Glomerular visceral epithelial cell (primary cell): ENCODE measurements around the gene SLC25A46.
A peak's percentile ranks its signal among the peaks of the same experiment; 100 is the strongest.
"Not testable (repeated sequence)": the region's sequence is repeated elsewhere in the genome, so short reads cannot be mapped to it uniquely, and the experiment has no call there.

Experiments used
- DNase-seq: peaks from one replicate; pipeline ENCODE4 v3.0.0-alpha.2; 2016; ENCODE audit errors: extremely low spot score

Gene SLC25A46

DNA sequence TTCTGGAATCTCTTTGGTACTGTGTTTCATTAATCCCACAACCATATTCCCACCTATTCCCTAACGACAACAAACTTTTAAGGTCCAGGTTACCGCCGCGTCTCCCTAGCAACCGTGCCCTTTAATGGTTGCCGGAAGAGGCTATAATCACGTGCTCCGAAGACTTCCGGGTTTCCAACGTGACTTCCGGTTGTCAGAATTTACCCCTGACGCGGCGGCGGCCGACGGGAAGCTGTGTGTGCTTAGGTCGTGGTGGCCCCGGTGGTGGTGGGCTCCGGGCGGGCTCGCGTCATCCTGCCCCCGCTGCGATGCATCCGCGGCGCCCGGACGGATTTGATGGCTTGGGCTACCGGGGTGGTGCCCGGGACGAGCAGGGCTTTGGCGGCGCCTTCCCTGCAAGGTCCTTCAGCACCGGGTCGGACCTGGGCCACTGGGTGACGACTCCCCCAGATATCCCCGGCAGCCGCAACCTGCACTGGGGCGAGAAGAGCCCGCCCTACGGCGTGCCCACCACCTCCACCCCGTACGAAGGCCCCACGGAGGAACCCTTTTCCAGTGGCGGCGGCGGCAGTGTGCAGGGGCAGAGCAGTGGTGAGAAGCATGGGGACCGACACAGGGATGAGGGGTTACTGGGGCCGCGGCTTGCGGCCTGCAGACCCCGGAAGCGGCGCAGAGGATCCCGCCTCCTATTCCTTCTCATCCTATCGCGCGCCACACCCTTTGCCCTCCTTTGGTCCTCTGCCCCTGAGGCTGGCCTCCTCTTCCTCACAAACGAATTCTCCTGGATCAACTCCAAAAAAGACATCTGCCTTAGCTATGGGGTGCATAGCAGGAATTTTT is at the start of gene SLC25A46:
SLC25A46 (plus strand) TSS at position 196 of the 840 bp plus-strand sequence; CDS start at position 309, 113 bp downstream.
- DNase-seq: peak; percentile 90

DNA sequence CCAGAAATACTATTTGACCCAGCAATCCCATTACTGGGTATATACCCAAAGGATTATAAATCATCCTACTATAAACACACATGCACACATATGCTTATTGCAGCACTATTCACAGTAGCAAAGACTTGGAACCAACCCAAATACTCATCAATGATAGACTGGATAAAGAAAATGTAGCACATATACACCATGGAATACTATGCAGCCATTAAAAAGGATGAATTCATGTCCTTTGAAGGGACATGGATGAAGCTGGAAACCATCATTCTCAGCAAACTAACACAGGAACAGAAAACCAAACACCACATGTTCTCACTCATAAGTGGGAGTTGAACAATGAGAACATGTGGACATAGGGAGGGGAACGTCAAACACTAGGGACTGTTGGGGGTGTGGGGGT is 48.2 kb upstream of the SLC25A46 start:
- DNase-seq: not testable (repeated sequence)

DNA sequence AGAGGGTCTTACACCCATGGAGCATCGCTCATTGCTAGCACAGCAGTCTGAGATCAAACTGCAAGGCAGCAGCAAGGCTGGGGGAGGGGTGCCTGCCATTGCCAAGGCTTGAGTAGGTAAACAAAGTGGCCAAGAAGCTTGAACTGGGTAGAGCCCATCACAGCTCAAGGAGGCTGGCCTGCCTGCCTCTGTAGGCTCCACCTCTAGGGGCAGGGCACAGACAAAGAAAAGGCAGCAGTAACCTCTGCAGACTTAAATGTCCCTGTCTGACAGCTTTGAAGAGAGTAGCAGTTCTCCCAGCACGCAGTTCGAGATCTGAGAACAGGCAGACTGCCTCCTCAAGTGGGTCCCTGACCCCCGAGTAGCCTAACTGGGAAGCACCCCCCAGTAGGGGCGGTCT is 46.1 kb upstream of the SLC25A46 start:
- DNase-seq: not testable (repeated sequence)

DNA sequence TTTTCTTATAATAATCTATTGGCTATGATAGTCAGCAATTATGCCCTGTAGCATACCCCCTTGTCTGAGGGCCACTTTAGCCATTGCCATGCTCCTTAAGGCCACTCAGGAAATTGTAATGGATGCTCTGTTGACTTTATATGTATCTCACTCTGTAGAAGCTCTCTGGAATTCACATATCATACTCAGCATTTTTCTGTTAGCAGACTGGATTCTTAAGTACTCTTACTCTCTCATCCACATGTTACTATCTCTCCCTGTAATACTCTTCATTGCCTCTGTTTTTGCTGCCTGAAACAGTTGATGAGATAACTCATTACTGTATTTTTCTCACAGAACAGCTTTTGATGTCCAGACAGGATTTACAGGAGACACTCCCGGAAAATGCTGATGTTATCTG is 36.5 kb upstream of the SLC25A46 start:
- no peak for DNase-seq

DNA sequence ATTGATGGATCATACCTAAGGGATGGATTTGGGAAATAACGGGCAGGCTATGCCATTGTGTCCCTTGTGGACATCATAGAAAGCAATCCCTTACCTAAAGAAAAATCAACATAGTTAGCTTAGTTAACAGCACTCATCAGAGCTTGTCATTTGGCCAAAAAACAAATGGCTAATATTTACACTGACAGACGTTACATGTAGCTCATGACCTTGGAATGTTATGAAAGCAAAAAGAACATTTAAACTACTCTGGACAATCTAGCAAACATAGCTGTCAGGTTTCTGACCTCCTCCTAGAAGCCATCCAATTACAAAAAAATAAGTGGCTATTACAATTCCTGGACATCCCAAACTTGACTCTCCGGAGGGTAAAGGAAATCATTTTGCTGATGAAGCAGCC is 36.1 kb upstream of the SLC25A46 start:
- no peak for DNase-seq

DNA sequence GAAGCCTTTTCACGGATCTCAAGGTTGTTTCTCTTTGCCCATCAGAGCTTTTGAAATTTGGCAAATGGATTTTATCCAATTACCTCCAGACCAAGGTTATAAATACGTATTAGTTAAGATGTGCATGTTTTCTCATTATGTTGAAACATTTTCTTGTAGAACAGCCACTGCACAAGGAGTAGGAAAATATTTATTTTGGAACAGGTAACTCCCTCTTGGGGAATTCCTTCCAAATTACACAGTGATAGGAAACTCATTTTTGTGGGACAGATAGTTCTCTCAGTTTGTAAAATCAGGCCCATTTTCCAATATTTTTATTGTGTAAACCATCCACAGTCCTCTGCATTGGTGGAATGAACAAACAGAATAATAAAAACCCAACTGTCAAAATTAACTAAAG is 35.3 kb upstream of the SLC25A46 start:
- no peak for DNase-seq

DNA sequence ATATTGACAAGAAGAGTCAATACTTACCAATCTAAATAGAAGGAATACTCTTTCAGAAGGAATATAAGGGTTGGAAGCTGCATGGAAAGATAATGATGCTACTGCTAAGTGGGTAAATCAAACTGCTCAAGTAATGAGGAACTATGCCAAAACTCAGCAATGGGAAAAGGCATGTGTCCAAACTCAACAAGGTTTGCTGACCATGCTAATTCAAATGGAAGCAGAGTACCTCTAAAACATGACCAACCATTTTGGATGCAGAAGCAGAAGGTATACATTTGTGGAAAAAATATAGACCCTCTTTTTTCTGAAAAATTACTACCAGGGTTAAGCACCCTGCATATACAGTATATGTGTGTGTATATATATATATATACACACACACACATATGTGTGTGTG is 33.5 kb upstream of the SLC25A46 start:
- no peak for DNase-seq

DNA sequence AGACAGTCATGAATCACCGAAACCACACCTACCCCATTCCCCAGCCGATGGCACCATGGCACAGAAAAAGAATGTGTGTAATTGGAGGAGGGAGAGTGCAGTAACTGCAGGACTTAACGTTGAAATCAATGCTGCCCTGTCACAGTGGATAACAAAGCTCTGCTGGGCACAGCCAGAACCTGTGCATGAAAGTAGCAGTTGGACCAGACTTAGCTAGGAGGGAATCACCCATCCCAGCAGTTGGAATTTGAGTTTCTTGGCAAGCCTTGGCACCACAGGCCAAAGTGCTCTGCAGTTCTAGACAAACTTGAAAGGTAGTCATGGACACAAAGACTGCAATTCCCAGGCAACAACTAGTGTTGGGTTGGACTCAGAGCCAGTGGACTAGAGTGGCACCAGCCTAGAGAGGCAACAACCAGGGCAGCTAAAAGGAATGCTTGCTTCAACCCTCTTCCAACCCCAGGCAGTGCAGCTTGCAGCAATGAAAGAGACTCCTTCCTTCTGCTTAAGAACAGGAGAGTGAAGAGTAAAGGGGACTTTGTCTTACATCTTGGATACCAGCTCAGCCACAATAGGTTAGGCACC is 31.5 kb upstream of the SLC25A46 start:
- no peak for DNase-seq

DNA sequence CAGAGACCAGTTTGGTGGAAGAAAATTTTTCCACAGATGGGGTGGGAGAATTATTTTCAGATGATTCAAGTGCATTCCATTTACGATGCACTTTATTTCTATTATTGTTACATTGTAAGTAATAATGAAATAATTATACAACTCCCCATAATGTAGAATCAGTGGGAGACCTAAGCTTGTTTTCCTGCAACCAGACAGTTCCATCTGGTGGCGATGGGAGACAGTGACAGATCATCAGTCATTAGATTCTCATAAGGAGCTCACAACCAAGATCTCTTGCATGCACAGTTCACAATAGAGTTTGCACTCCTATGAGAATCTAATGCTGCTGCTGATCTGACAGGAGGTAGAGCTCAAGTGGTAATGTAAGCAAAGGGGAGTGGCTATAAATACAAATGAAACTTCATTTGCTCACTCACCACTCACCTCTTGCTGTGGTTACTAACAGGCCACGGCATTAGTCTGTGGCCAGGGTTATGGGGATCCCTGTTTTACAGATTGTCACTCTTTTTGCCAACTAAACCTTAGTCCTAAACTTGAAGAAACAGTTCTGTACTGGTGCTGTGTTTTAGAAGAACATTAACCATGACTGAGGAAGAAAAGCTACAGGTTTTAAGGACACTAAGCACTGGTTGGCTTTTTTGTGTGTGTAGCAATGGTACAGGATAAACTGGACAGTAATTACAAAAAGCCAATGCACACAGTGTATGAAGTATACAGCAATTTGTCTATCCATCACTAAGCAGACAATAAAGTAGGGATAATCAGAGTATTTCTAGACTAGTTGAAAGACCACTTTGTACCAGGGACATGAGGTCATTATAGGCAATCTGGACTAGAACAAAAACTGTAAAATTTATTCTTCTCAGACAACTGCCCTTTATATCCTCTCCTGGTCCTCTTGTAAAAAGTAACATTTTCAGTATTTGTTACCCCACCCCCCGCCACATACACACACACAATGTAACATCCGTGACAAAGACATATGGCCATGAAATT is 22.3 kb upstream of the SLC25A46 start:
- no peak for DNase-seq

DNA sequence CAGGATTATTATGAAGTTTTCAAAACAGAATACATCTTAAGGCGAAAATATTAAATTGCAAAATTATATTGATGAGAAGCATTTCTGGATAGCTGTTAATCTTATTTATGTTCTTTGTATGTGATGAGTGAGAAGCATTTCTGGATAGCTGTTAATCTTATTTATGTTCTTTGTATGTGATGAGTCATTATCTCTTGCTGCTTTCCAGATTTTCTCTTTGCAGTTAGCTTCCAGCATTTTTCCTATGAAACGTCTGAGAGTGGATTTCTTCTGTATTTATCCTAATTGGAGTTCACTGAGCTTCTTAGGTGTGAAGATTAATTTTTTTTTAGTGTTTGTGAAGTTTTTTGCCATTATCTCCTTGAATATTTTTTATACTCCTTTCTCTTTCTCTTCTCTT is 20.5 kb upstream of the SLC25A46 start:
- DNase-seq: no peak

DNA sequence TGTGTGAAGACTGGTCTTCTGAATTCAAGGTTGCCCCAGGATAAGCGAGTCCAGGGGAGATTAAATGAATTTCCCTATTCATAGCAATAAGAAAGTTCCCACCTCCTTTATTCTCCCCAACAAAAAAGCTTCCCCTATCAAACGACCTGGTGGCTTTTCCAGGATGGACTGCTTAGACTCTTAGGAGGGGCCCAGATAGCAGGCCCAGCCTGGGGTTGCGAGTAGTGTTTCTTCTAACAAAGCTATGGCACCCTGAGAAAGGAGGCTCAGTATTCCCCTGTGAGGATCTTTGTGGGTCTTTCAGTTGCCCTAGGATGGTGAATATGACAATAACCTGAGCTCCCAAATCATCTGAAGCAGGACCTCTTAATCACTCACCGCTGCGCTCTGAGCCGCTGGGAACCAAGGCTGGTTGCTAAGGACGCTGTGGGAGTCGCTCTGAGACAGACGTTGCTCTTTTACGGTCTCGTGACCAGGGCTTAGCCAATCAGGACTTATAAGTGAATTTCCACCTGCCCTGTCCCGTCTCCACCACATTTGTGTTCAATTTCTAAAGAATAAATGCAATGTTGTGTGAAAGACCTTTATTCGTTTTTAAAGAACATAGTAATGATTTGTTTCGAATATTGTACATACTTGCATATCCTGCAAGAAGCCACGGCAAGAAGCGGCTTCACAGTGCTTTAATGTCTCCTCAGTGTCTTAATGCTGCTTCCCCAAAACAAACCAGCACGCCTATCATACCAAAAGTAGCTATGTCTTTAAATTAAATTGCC is 12.4 kb upstream of the SLC25A46 start, which contains the start of gene TMEM232:
TMEM232 (minus strand) TSS at position 423 of the 776 bp plus-strand sequence. CDS start 59,319 bp downstream, outside the sequence.
- DNase-seq: peak; percentile 61

DNA sequence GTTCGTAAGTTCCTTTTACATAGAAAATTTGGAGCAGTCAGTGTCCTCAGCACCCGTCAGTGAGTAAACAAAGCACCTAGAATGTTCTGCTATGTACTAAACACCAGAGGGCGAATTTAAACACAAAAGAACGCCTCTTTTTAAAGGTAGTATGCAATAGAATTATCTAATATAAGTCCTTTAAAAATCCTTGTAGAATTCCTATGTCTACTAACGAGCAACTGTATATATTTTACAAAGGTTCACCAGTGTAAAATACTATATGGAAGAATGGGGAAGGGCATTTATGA is 11.8 kb upstream of the SLC25A46 start:
- no peak for DNase-seq

DNA sequence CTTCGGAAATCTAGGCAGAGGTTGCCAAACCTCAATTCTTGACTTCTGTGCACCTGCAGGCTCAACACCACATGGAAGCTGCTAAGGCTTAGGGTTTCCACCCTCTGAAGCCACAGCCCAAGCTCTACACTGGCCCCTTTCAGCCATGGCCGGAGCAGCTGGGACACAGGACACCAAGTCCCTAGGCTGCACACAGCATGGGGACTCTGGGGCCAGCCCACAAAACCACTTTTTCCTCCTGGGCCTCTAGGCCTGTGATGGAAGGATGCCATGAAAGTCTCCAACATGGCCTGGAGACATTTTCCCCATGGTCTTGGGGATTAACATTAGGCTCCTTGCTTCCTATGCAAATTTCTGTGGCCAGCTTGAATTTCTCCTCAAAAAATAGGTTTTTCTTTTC is 7.3 kb upstream of the SLC25A46 start:
- DNase-seq: not testable (repeated sequence)

DNA sequence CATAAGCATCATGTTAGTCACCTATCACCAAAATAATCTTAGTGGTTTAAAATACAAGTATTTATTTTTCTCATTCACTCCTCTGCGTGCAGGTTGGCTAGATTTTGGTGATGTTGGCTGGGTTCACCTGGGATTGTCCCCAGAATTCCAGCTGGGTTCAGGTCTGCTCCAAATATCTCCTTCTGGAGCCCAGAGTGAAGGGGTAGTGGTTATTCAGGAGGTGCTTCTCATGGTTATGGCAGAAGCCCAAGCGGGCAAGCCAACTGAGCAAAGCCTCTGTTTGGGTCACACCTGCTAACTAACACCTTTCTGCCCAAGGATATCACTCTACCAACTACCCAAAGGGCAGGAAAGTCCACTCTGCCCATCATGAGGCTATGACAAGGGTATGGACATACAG is 4.7 kb upstream of the SLC25A46 start:
- no peak for DNase-seq

DNA sequence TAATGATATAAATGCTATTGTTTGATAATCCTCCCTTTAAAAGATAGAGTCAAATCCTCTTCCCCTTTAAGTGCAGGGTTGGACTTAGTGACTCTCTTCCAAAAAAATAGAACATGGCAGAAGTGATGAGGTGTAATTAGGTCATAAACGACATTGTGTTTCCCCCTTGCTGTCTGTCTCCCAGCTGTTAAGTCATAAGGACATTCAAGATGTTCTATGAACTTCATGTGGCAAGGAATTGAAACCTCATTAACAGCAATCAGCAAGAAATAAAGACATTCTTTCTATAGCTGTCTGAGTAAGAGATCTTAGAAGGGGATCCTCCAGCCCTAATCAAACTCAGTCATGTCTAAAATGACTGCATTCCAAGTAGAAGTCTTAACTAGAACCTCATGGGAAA is 3.3 kb upstream of the SLC25A46 start:
- no peak for DNase-seq

DNA sequence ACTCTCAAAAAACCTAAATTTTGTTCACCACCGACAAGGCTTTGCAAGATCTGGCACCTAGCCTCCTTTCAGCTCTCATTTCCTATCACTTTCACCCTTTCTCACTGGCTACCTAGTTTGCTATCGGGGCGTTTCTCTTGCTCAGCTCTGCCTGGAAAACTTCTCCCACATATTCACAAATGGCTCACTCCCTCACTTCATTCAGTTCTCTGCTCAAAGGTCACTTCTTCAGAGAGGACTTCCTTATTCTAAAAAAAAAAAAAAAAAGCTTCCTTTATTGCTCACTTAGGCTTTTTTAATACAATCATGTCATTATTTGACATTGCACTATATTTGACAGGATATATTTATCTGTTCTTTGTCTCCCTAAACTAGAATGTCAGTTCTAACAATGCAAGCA is 2.1 kb upstream of the SLC25A46 start:
- DNase-seq: no peak

DNA sequence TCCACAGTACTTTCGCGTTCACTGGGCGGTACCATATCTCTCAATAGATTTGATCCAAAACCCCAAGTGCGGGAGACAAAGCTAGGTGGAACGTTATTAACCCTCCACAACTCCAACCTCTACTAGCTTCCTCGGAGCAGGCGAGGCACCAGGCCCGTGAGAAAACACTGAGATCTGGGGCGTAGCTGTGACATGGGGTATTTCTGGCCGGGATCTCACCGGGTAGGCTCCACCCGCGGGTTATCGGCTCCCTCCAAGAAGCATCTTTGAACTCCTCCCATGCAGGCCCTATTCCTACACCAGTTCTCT is 350 bp upstream of the SLC25A46 start:
- no peak for DNase-seq

DNA sequence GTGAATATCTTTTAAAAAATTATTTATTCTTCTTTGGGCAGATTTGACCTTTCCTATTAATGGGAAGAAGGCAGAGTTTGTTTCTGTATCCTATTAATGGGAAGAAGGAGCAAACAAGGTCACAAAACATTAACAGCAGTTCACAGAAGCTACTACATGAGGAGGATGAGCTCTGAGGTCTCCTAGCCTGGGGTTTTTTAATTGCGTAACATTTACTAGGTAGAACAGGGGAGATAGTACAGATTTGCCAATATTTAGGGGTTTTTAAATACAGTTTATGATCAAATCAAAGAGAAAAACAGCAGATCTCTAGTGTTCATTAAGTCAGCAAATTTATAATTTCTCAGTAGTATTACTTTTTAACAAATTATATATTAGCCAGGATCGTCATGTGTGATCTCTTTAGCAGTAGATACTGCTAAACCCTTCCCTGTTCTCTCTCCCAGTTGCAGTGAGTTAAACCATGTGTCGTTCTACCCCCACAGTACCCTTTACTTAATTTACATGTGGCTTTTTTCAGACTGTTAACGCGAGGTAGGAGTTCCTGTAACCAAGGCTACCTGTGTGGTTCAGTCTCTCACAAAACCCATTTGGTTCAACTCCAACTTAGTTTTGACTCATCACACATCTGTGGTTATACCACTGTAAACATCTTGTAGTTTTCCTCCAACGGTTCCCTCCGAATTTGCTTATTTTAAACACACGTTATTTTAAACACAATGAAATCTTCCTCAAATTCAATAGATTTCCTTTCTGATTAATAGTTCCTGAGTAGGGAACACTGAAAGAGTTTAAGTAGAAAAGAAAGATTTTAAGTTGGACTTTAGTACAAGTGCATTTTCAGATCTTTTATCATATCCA is 13.3 kb downstream of the SLC25A46 start:
- DNase-seq: no peak

DNA sequence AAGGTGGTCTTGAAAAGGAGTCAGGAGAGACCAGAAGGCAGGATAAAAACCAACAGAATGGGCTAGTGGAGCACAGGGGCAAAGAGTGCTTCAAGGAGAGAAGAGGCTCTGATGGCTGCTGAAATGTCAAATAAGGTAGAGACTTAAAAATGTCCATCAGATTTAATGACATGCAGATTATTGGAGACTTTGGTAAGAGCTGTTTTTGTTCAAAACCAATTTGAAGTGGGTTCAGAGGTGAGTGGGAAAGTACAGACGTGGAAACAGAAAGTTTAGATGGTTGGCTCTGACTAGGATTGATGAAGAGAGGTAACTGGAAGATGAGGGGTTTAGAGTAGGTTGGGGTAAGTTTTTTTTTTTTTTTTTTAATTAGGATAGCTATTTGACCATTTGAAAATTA is 14.1 kb downstream of the SLC25A46 start:
- no peak for DNase-seq

DNA sequence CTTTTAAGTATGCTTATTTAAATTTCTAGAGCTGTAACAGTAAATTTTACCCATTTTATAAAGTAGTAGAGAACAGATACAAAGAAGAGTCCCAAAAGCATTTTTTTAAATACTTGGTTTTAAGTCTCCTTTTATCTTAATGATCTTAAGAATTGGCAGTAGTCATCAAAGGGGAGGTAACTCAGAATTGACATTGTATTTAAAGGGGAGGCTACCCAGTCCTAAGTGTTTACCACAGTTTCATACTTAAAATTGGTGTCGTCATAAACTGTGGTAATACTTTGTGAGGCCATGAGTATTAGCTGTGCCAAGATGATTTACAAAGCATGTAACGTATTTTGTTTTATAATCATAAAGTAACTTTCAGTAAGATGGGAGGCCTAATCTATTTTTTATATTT is 14.8 kb downstream of the SLC25A46 start:
- DNase-seq: no peak

DNA sequence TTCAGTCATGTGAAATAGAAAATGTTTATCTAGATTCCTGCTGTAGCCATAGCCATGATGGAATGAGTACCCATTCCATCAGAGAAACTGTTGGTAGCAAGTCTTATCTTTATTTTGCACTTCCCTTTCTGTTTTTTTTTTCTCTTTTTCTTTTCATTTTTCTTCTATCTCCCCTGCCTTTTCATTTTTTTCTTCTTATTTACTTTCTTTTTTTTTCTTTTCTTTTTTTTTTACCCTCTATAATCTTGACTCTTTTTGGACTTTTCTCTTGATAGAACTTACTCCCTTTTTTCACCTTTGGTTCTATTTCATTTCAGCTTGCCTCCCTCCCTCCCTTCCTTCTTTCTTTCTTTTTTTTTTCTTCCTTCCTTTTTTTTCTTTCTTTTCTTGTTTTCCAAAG is 15.4 kb downstream of the SLC25A46 start:
- no peak for DNase-seq
